ENCODE results near the gene DMP1.
"Not testable (repeated sequence)": the region's sequence is repeated elsewhere in the genome, so short reads cannot be mapped to it uniquely, and the experiment has no call there.

The DMP1 gene

GRCh38 chr4:87679449-87680169, 29.5 kb downstream of the DMP1 start:
- Histone ChIP-seq H3K4me1 (ENCODE audit: insufficient read depth, insufficient read length) (no peaks in the 10 kb centered on the region), H3K9ac (ENCODE audit: insufficient read length, low read depth) (no peak overlapping the region), H3K36me3 (ENCODE audit: insufficient read depth, insufficient read length, low read length) (no peaks in the 10 kb centered on the region), H3K4me3 (ENCODE audit: insufficient read length, low read depth) (no peak overlapping the region), H3K27me3 (ENCODE audit: insufficient read depth, insufficient read length) (no peaks in the 10 kb centered on the region), H3K9me3 (ENCODE audit: insufficient read depth, low read length) (no peaks in the 10 kb centered on the region)
- TF ChIP-seq SUZ12 (IDR thresholded peaks at IDR 0.05; ENCODE audit: extremely low read depth, insufficient read depth, insufficient read length): no peak
- no peak for TF ChIP-seq YY1 (IDR thresholded peaks at IDR 0.05; ENCODE audit: insufficient read depth, insufficient read length)
- TF ChIP-seq ZNF274 (IDR thresholded peaks at IDR 0.05; ENCODE audit: low read depth, low read length): no peak
- peak; percentile 43 for DNase-seq (ENCODE audit: low read depth, low spot score)

GRCh38 chr4:87680271-87680670, 30.2 kb downstream of the DMP1 start:
- Histone ChIP-seq H3K36me3 (ENCODE audit: insufficient read depth, insufficient read length, low read length) (no peaks in the 10 kb centered on the region), H3K4me1 (ENCODE audit: insufficient read depth, insufficient read length) (no peaks in the 10 kb centered on the region), H3K9me3 (ENCODE audit: insufficient read depth, low read length) (no peaks in the 10 kb centered on the region), H3K27me3 (ENCODE audit: insufficient read depth, insufficient read length) (no peaks in the 10 kb centered on the region), H3K9ac (ENCODE audit: insufficient read length, low read depth) (no peak overlapping the region), H3K4me3 (ENCODE audit: insufficient read length, low read depth) (no peak overlapping the region)
- no peak for DNase-seq (ENCODE audit: low read depth, low spot score)
- TF ChIP-seq ZNF274 (IDR thresholded peaks at IDR 0.05; ENCODE audit: low read depth, low read length) (no peak), SUZ12 (IDR thresholded peaks at IDR 0.05; ENCODE audit: extremely low read depth, insufficient read depth, insufficient read length) (no peak), YY1 (IDR thresholded peaks at IDR 0.05; ENCODE audit: insufficient read depth, insufficient read length) (no peak)

GRCh38 chr4:87688316-87688715, 38.2 kb downstream of the DMP1 start:
- no peak overlapping the region for H3K4me3 ChIP-seq (ENCODE audit: insufficient read length, low read depth)
- no peak overlapping the region for H3K9ac ChIP-seq (ENCODE audit: insufficient read length, low read depth)
- no peaks in the 10 kb centered on the region for H3K4me1 ChIP-seq (ENCODE audit: insufficient read depth, insufficient read length)
- H3K36me3 ChIP-seq (ENCODE audit: insufficient read depth, insufficient read length, low read length): no peaks in the 10 kb centered on the region
- peaks cover 19% of the 10 kb centered on the region; the same call in 1 of the 2 replicates for H3K9me3 ChIP-seq (ENCODE audit: insufficient read depth, low read length)
- no peak for TF ChIP-seq ZNF274 (IDR thresholded peaks at IDR 0.05; ENCODE audit: low read depth, low read length)
- no peak for TF ChIP-seq SUZ12 (IDR thresholded peaks at IDR 0.05; ENCODE audit: extremely low read depth, insufficient read depth, insufficient read length)
- no peak for TF ChIP-seq YY1 (IDR thresholded peaks at IDR 0.05; ENCODE audit: insufficient read depth, insufficient read length)
- H3K27me3 ChIP-seq (ENCODE audit: insufficient read depth, insufficient read length): no peaks in the 10 kb centered on the region
- no peak for DNase-seq (ENCODE audit: low read depth, low spot score)

GRCh38 chr4:87690947-87691346, 40.9 kb downstream of the DMP1 start:
- peaks cover 29% of the 10 kb centered on the region; the same call in 1 of the 2 replicates for H3K9me3 ChIP-seq (ENCODE audit: insufficient read depth, low read length)
- not testable (repeated sequence) for H3K36me3 ChIP-seq (ENCODE audit: insufficient read depth, insufficient read length, low read length)

GRCh38 chr4:87692060-87692459, 42.0 kb downstream of the DMP1 start:
- H3K36me3 ChIP-seq (ENCODE audit: insufficient read depth, insufficient read length, low read length); H3K4me3 ChIP-seq (ENCODE audit: insufficient read length, low read depth); H3K9ac ChIP-seq (ENCODE audit: insufficient read length, low read depth); H3K27me3 ChIP-seq (ENCODE audit: insufficient read depth, insufficient read length); H3K4me1 ChIP-seq (ENCODE audit: insufficient read depth, insufficient read length); DNase-seq (ENCODE audit: low read depth, low spot score): not testable (repeated sequence)
- H3K9me3 ChIP-seq (ENCODE audit: insufficient read depth, low read length): peaks cover 33% of the 10 kb centered on the region

More at GRCh38 chr4:87690947-87691346, 40.9 kb downstream of the DMP1 start:
- not testable (repeated sequence) for DNase-seq (ENCODE audit: low read depth, low spot score); H3K4me3 ChIP-seq (ENCODE audit: insufficient read length, low read depth); H3K9ac ChIP-seq (ENCODE audit: insufficient read length, low read depth); H3K4me1 ChIP-seq (ENCODE audit: insufficient read depth, insufficient read length); H3K27me3 ChIP-seq (ENCODE audit: insufficient read depth, insufficient read length)

- H3K27me3 ChIP-seq (ENCODE audit: insufficient read depth, insufficient read length): no peaks in the 10 kb centered on the region
- DNase-seq (ENCODE audit: low read depth, low spot score): no peak
- H3K4me1 ChIP-seq (ENCODE audit: insufficient read depth, insufficient read length): no peaks in the 10 kb centered on the region
- no peak overlapping the region for H3K9ac ChIP-seq (ENCODE audit: insufficient read length, low read depth)
- H3K36me3 ChIP-seq (ENCODE audit: insufficient read depth, insufficient read length, low read length): no peaks in the 10 kb centered on the region
- H3K4me3 ChIP-seq (ENCODE audit: insufficient read length, low read depth): no peak overlapping the region
- peaks cover 41% of the 10 kb centered on the region for H3K9me3 ChIP-seq (ENCODE audit: insufficient read depth, low read length)
- TF ChIP-seq YY1 (IDR thresholded peaks at IDR 0.05; ENCODE audit: insufficient read depth, insufficient read length): no peak
- no peak for TF ChIP-seq SUZ12 (IDR thresholded peaks at IDR 0.05; ENCODE audit: extremely low read depth, insufficient read depth, insufficient read length)
- TF ChIP-seq ZNF274 (IDR thresholded peaks at IDR 0.05; ENCODE audit: low read depth, low read length): no peak
These were observed 47.2 kb downstream of the DMP1 start for GRCh38 chr4:87697272-87697671.

- Histone ChIP-seq H3K9me3 (ENCODE audit: insufficient read depth, low read length) (peaks cover 34% of the 10 kb centered on the region), H3K4me1 (ENCODE audit: insufficient read depth, insufficient read length) (no peaks in the 10 kb centered on the region), H3K36me3 (ENCODE audit: insufficient read depth, insufficient read length, low read length) (no peaks in the 10 kb centered on the region), H3K27me3 (ENCODE audit: insufficient read depth, insufficient read length) (no peaks in the 10 kb centered on the region), H3K9ac (ENCODE audit: insufficient read length, low read depth) (no peak overlapping the region), H3K4me3 (ENCODE audit: insufficient read length, low read depth) (no peak overlapping the region)
- TF ChIP-seq SUZ12 (IDR thresholded peaks at IDR 0.05; ENCODE audit: extremely low read depth, insufficient read depth, insufficient read length) (no peak), YY1 (IDR thresholded peaks at IDR 0.05; ENCODE audit: insufficient read depth, insufficient read length) (no peak), ZNF274 (IDR thresholded peaks at IDR 0.05; ENCODE audit: low read depth, low read length) (no peak)
- DNase-seq (ENCODE audit: low read depth, low spot score): no peak
These were observed 47.9 kb downstream of the DMP1 start for GRCh38 chr4:87697945-87698344.

GRCh38 chr4:87698394-87698793, 48.3 kb downstream of the DMP1 start:
- Histone ChIP-seq H3K36me3 (ENCODE audit: insufficient read depth, insufficient read length, low read length) (no peaks in the 10 kb centered on the region), H3K9ac (ENCODE audit: insufficient read length, low read depth) (no peak overlapping the region), H3K4me3 (ENCODE audit: insufficient read length, low read depth) (no peak overlapping the region), H3K9me3 (ENCODE audit: insufficient read depth, low read length) (peaks cover 30% of the 10 kb centered on the region), H3K27me3 (ENCODE audit: insufficient read depth, insufficient read length) (no peaks in the 10 kb centered on the region), H3K4me1 (ENCODE audit: insufficient read depth, insufficient read length) (no peaks in the 10 kb centered on the region)
- TF ChIP-seq YY1 (IDR thresholded peaks at IDR 0.05; ENCODE audit: insufficient read depth, insufficient read length): no peak
- DNase-seq (ENCODE audit: low read depth, low spot score): no peak
